ENCODE measurements around the gene MRPL50.

The MRPL50 gene

GRCh38 chr9:101359679-101360078 lies 38.7 kb downstream of the MRPL50 start:
- no peaks in the 10 kb centered on the region for H4K20me1 ChIP-seq (ENCODE audit: insufficient read depth, low read length)
- H3K27me3 ChIP-seq (replicated peaks; ENCODE audit: insufficient read depth, low read length): no peaks in the 10 kb centered on the region
- H3K79me2 ChIP-seq (ENCODE audit: low read length): no peaks in the 10 kb centered on the region
- no peaks in the 10 kb centered on the region for H3K9me2 ChIP-seq (replicated peaks; ENCODE audit: insufficient read depth, low read length)
- no peak overlapping the region for H2AFZ ChIP-seq (ENCODE audit: low read length)
- H3K4me2 ChIP-seq (ENCODE audit: low read depth, low read length): no peak overlapping the region
- no peaks in the 10 kb centered on the region for H3K4me1 ChIP-seq (ENCODE audit: low read length)
- H3K9ac ChIP-seq (ENCODE audit: low read length): no peak overlapping the region
- no peaks in the 10 kb centered on the region for H3K9me3 ChIP-seq (replicated peaks; ENCODE audit: insufficient read depth, low read length)
- no peaks in the 10 kb centered on the region for H3K36me3 ChIP-seq (replicated peaks; ENCODE audit: insufficient read depth, low read length)
- no peak for DNase-seq
- H3K27ac ChIP-seq (ENCODE audit: low read length): no peak overlapping the region
- H3K4me3 ChIP-seq (ENCODE audit: low read length): no peak overlapping the region
- H3F3A ChIP-seq (ENCODE audit: insufficient read depth, low read length): no peaks in the 10 kb centered on the region
- TF ChIP-seq EZH2phosphoT487 (IDR thresholded peaks at IDR 0.05; ENCODE audit: low read length) (no peak), CTCF (IDR thresholded peaks at IDR 0.05; ENCODE audit: low read length) (no peak), EZH2 (optimal IDR thresholded peaks at IDR 0.05; ENCODE audit: low read depth, low read length) (no peak)

GRCh38 chr9:101356619-101357018 lies 41.8 kb downstream of the MRPL50 start:
- H3K36me3 ChIP-seq (replicated peaks; ENCODE audit: insufficient read depth, low read length): no peaks in the 10 kb centered on the region
- H3K4me1 ChIP-seq (ENCODE audit: low read length): no peaks in the 10 kb centered on the region
- no peak overlapping the region for H2AFZ ChIP-seq (ENCODE audit: low read length)
- TF ChIP-seq CTCF (IDR thresholded peaks at IDR 0.05; ENCODE audit: low read length): no peak
- H3K79me2 ChIP-seq (ENCODE audit: low read length): no peaks in the 10 kb centered on the region
- H3K4me3 ChIP-seq (ENCODE audit: low read length): no peak overlapping the region
- no peak for DNase-seq
- H3K9ac ChIP-seq (ENCODE audit: low read length): no peak overlapping the region
- no peak overlapping the region for H3K27ac ChIP-seq (ENCODE audit: low read length)
- H3K9me3 ChIP-seq (replicated peaks; ENCODE audit: insufficient read depth, low read length): no peaks in the 10 kb centered on the region
- no peaks in the 10 kb centered on the region for H3F3A ChIP-seq (ENCODE audit: insufficient read depth, low read length)
- no peaks in the 10 kb centered on the region for H3K27me3 ChIP-seq (replicated peaks; ENCODE audit: insufficient read depth, low read length)
- H4K20me1 ChIP-seq (ENCODE audit: insufficient read depth, low read length): no peaks in the 10 kb centered on the region
- H3K9me2 ChIP-seq (replicated peaks; ENCODE audit: insufficient read depth, low read length): no peaks in the 10 kb centered on the region
- no peak overlapping the region for H3K4me2 ChIP-seq (ENCODE audit: low read depth, low read length)

- no peak overlapping the region for H3K4me2 ChIP-seq (ENCODE audit: low read depth, low read length)
- H3K79me2 ChIP-seq (ENCODE audit: low read length): no peaks in the 10 kb centered on the region
- no peaks in the 10 kb centered on the region for H3K27me3 ChIP-seq (replicated peaks; ENCODE audit: insufficient read depth, low read length)
- H4K20me1 ChIP-seq (ENCODE audit: insufficient read depth, low read length): no peaks in the 10 kb centered on the region
- H3K27ac ChIP-seq (ENCODE audit: low read length): no peak overlapping the region
- H3K9me2 ChIP-seq (replicated peaks; ENCODE audit: insufficient read depth, low read length): no peaks in the 10 kb centered on the region
- H3F3A ChIP-seq (ENCODE audit: insufficient read depth, low read length): no peaks in the 10 kb centered on the region
- H3K36me3 ChIP-seq (replicated peaks; ENCODE audit: insufficient read depth, low read length): no peaks in the 10 kb centered on the region
- TF ChIP-seq EZH2 (optimal IDR thresholded peaks at IDR 0.05; ENCODE audit: low read depth, low read length) (no peak), EZH2phosphoT487 (IDR thresholded peaks at IDR 0.05; ENCODE audit: low read length) (no peak), CTCF (IDR thresholded peaks at IDR 0.05; ENCODE audit: low read length) (no peak)
- no peak overlapping the region for H2AFZ ChIP-seq (ENCODE audit: low read length)
- no peak overlapping the region for H3K4me3 ChIP-seq (ENCODE audit: low read length)
- no peaks in the 10 kb centered on the region for H3K9me3 ChIP-seq (replicated peaks; ENCODE audit: insufficient read depth, low read length)
- H3K9ac ChIP-seq (ENCODE audit: low read length): no peak overlapping the region
- no peak for DNase-seq
- no peaks in the 10 kb centered on the region for H3K4me1 ChIP-seq (ENCODE audit: low read length)
These were observed 43.4 kb downstream of the MRPL50 start for GRCh38 chr9:101354765-101355708.
